GM23338 (cell line): ENCODE results near the gene CDC25C. TPM values are rescaled to one million over a fixed set of nuclear protein-coding genes. Genes with fewer than 3 reads are reported as not detected.

ENCODE experiments used
- ZNF462 ChIP-seq: fragments of 250-450 bp; sonication (Bioruptor Pico); IDR thresholded peaks from 2 replicates; pipeline ENCODE4 v1.5.0; 2020; ENCODE audit warnings: mild to moderate bottlenecking, moderate library complexity
- polyA plus RNA-seq: library from polyadenylated mRNA; unstranded; fragments of >200 nt; fragmentation: Nextera tagmentation; extraction: Ambion mirVana; gene quantifications from 2 replicates; pipeline ENCODE4 v1.2.1, GENCODE V29; 2016
- total RNA-seq: library from RNA; depleted of rRNA; stranded (reverse); fragments of >200 nt; shearing (Covaris generic); gene quantifications from 2 replicates; pipeline ENCODE4 v1.2.3, GENCODE V29; 2014; rRNA removed

CDC25C gene
- total and polyA plus RNA-seq, 2 experiments from 2014 or later, result 20.9 to 25.6 TPM

- no peak for TF ChIP-seq ZNF462 (CRISPR knock-in tag)
These were observed 93.6 kb downstream of the CDC25C start (continued) for GRCh38 chr5:138238034-138238433.

Other genes with a start within 250 kb of the CDC25C start
- not detected in 2 replicates for gene WNT8A, start 247.8 kb downstream of the CDC25C start, total RNA-seq
- gene WNT8A, start 247.8 kb downstream of the CDC25C start, polyA plus RNA-seq, result not detected in 2 replicates
- gene NME5, start 192.4 kb downstream of the CDC25C start, total RNA-seq, result not detected in 2 replicates
- 0.45 and 1.1 TPM in 2 replicates for gene NME5, start 192.4 kb downstream of the CDC25C start, polyA plus RNA-seq
- gene BRD8, start 153.2 kb downstream of the CDC25C start, total RNA-seq, result 39.1 and 45.8 TPM in 2 replicates
- gene BRD8, start 153.2 kb downstream of the CDC25C start, polyA plus RNA-seq, result 109 and 117 TPM in 2 replicates
- 60.4 and 64.9 TPM in 2 replicates for gene KIF20A, start 152.7 kb downstream of the CDC25C start, total RNA-seq
- 35.8 and 41.0 TPM in 2 replicates for gene KIF20A, start 152.7 kb downstream of the CDC25C start, polyA plus RNA-seq
- gene CDC23, start 118.5 kb downstream of the CDC25C start, total RNA-seq, result 43.3 and 45.9 TPM in 2 replicates
- 20.2 and 28.0 TPM in 2 replicates for gene CDC23, start 118.5 kb downstream of the CDC25C start, polyA plus RNA-seq
- gene GFRA3, start 57.2 kb downstream of the CDC25C start, total RNA-seq, result 0.39 and 1.1 TPM in 2 replicates
- 1.1 and 1.2 TPM in 2 replicates for gene GFRA3, start 57.2 kb downstream of the CDC25C start, polyA plus RNA-seq
- gene FAM53C, start 6.5 kb upstream of the CDC25C start, total RNA-seq, result 45.0 and 49.9 TPM in 2 replicates
- gene FAM53C, start 6.5 kb upstream of the CDC25C start, polyA plus RNA-seq, result 20.4 and 21.0 TPM in 2 replicates
- 86.6 and 90.3 TPM in 2 replicates for gene KDM3B, start 20.9 kb upstream of the CDC25C start, total RNA-seq
- 25.8 TPM in 2 replicates for gene KDM3B, start 20.9 kb upstream of the CDC25C start, polyA plus RNA-seq
- gene REEP2, start 107.3 kb upstream of the CDC25C start, total RNA-seq, result 23.0 and 29.8 TPM in 2 replicates
- gene REEP2, start 107.3 kb upstream of the CDC25C start, polyA plus RNA-seq, result 20.5 and 21.1 TPM in 2 replicates
- 11.5 and 13.5 TPM in 2 replicates for gene EGR1, start 133.7 kb upstream of the CDC25C start, total RNA-seq
- 57.1 and 60.3 TPM in 2 replicates for gene EGR1, start 133.7 kb upstream of the CDC25C start, polyA plus RNA-seq
- 134 and 136 TPM in 2 replicates for gene ETF1, start 211.4 kb upstream of the CDC25C start, total RNA-seq
- gene ETF1, start 211.4 kb upstream of the CDC25C start, polyA plus RNA-seq, result 56.7 and 68.9 TPM in 2 replicates
- gene HSPA9, start 243.6 kb upstream of the CDC25C start, total RNA-seq, result 751 and 880 TPM in 2 replicates
- gene HSPA9, start 243.6 kb upstream of the CDC25C start, polyA plus RNA-seq, result 302 and 313 TPM in 2 replicates